ENCODE measurements around the gene NLGN1. TPM values are rescaled to one million over a fixed set of nuclear protein-coding genes. Genes with fewer than 3 reads are reported as not detected.

Gene NLGN1
- total RNA-seq, 1 donor from 2014 or later: 34.8 TPM

DNA sequence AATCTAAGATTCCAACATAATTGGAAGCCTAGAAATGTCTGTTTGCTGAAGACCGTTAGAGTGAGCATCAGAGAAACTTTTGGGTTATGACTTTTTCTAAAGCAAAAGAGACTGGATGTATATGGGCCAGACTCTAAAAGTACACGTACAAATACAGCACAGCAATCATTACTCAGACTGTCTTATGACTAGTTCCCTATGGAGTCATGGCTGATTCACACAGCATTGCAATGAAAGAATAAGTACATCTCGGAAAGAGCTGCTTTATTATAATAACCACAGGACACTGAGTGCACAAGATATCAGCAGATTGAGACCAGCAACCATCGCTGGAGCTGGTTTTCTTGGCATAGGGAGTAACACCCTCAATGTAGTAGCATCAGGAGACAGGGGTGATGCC lies 618.6 kb downstream of the NLGN1 start:
- H2AFZ ChIP-seq (replicated peaks): no peak overlapping the region
- no peaks in the 10 kb centered on the region for H3K27me3 ChIP-seq
- H3K9ac ChIP-seq: no peak overlapping the region
- Mint-ChIP-seq H3K9me3 (peaks cover 6% of the 10 kb centered on the region), H3K4me1 (no peaks in the 10 kb centered on the region), H3K36me3 (no peaks in the 10 kb centered on the region), H3K27me3 (ENCODE audit: insufficient read depth, low read depth) (no peaks in the 10 kb centered on the region), H3K27ac (no peak overlapping the region), H3K4me3 (no peak overlapping the region)
- H3K4me3 ChIP-seq: no peak overlapping the region
- H3K79me2 ChIP-seq (ENCODE audit: low read depth): no peaks in the 10 kb centered on the region
- no peak overlapping the region for H3K27ac ChIP-seq
- no peaks in the 10 kb centered on the region for H3K9me3 ChIP-seq (ENCODE audit: low read depth)
- no peaks in the 10 kb centered on the region for H4K20me1 ChIP-seq (ENCODE audit: low read depth)
- no peak for DNase-seq (ENCODE audit: low spot score)
- H3F3A ChIP-seq (ENCODE audit: low read depth): no peaks in the 10 kb centered on the region
- no peak overlapping the region for H3K4me2 ChIP-seq
- TF ChIP-seq EZH2phosphoT487 (IDR thresholded peaks at IDR 0.05) (no peak), EZH2 (IDR thresholded peaks at IDR 0.05) (no peak)
- TF ChIP-seq, protein P1, sequence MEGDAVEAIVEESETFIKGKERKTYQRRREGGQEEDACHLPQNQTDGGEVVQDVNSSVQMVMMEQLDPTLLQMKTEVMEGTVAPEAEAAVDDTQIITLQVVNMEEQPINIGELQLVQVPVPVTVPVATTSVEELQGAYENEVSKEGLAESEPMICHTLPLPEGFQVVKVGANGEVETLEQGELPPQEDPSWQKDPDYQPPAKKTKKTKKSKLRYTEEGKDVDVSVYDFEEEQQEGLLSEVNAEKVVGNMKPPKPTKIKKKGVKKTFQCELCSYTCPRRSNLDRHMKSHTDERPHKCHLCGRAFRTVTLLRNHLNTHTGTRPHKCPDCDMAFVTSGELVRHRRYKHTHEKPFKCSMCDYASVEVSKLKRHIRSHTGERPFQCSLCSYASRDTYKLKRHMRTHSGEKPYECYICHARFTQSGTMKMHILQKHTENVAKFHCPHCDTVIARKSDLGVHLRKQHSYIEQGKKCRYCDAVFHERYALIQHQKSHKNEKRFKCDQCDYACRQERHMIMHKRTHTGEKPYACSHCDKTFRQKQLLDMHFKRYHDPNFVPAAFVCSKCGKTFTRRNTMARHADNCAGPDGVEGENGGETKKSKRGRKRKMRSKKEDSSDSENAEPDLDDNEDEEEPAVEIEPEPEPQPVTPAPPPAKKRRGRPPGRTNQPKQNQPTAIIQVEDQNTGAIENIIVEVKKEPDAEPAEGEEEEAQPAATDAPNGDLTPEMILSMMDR (IDR thresholded peaks at IDR 0.05): no peak
- no peaks in the 10 kb centered on the region for H3K4me1 ChIP-seq
- H3K36me3 ChIP-seq: no peaks in the 10 kb centered on the region

DNA sequence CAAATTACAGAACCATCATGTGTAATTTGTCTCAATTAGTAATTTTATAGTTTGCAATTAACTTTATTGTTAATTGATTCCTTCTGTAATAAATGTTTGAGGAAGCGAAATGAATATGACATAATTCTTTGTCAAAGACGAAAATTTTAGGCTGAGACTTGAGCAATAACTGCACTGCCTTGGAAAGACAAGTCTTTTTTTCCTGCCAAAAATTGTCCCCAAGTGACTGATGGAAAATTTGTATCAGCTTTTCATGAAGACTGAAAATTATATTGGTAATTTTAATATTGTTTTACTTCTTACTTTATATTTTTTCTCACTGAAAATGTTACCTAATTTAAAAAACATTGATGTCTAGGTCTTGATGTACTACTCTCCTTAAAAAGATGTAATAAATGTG lies 622.6 kb downstream of the NLGN1 start:
- Histone ChIP-seq H2AFZ (replicated peaks) (no peak overlapping the region), H3K36me3 (no peaks in the 10 kb centered on the region), H3K9ac (no peak overlapping the region), H3K27me3 (no peaks in the 10 kb centered on the region), H3K4me3 (no peak overlapping the region), H3K9me3 (ENCODE audit: low read depth) (no peaks in the 10 kb centered on the region), H3K4me2 (no peak overlapping the region), H4K20me1 (ENCODE audit: low read depth) (no peaks in the 10 kb centered on the region), H3F3A (ENCODE audit: low read depth) (no peaks in the 10 kb centered on the region), H3K79me2 (ENCODE audit: low read depth) (no peaks in the 10 kb centered on the region), H3K27ac (no peak overlapping the region), H3K4me1 (no peaks in the 10 kb centered on the region)
- H3K27ac Mint-ChIP-seq: no peak overlapping the region
- TF ChIP-seq EZH2phosphoT487 (IDR thresholded peaks at IDR 0.05): no peak
- TF ChIP-seq, protein P1 (IDR thresholded peaks at IDR 0.05): no peak
- H3K36me3 Mint-ChIP-seq: no peaks in the 10 kb centered on the region
- DNase-seq (ENCODE audit: low spot score): no peak
- H3K9me3 Mint-ChIP-seq: peaks cover 6% of the 10 kb centered on the region
- H3K4me3 Mint-ChIP-seq: no peak overlapping the region
- H3K4me1 Mint-ChIP-seq: peaks cover 14% of the 10 kb centered on the region
- no peaks in the 10 kb centered on the region for H3K27me3 Mint-ChIP-seq (ENCODE audit: insufficient read depth, low read depth)

DNA sequence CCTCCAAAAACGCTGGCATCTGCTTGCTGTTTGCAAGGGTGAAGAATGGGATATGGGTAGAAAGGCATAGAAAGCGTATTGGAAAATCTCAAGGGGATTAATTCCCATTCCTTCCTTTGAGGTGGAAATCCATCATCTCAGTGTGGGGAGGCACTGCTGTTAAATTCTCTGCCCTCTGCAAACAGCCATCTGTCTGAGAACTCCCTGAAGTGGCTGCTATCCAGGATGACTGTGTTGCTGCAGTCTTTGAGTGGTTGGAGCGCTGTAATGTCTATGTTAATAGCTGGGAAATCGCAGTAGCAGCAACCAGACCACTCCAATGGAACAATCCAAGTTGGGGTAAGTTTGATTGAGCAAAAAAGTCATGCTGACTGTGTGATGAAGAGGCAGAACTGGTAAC lies 625.9 kb downstream of the NLGN1 start:
- Histone ChIP-seq H3K36me3 (no peaks in the 10 kb centered on the region), H3K4me3 (no peak overlapping the region), H3K9me3 (ENCODE audit: low read depth) (peaks cover under 1% of the 10 kb centered on the region), H3F3A (ENCODE audit: low read depth) (no peaks in the 10 kb centered on the region), H3K27me3 (no peaks in the 10 kb centered on the region), H3K79me2 (ENCODE audit: low read depth) (no peaks in the 10 kb centered on the region), H3K27ac (no peak overlapping the region), H4K20me1 (ENCODE audit: low read depth) (no peaks in the 10 kb centered on the region), H3K4me1 (no peaks in the 10 kb centered on the region), H3K4me2 (no peak overlapping the region), H3K9ac (no peak overlapping the region), H2AFZ (replicated peaks) (no peak overlapping the region)
- Mint-ChIP-seq H3K9me3 (peaks cover 8% of the 10 kb centered on the region), H3K4me1 (peaks cover 14% of the 10 kb centered on the region), H3K27ac (no peak overlapping the region), H3K4me3 (no peak overlapping the region), H3K36me3 (no peaks in the 10 kb centered on the region), H3K27me3 (ENCODE audit: insufficient read depth, low read depth) (no peaks in the 10 kb centered on the region)
- TF ChIP-seq EZH2 (IDR thresholded peaks at IDR 0.05) (no peak), EZH2phosphoT487 (IDR thresholded peaks at IDR 0.05) (no peak)
- TF ChIP-seq, protein P1 (IDR thresholded peaks at IDR 0.05): no peak
- no peak for DNase-seq (ENCODE audit: low spot score)
